ENCODE measurements around the gene INSIG2. TPM values are rescaled to one million over a fixed set of nuclear protein-coding genes. Genes with fewer than 3 reads are reported as not detected.

INSIG2 gene
- total RNA-seq, 1 experiment from 2014 or later, result 10.7 TPM

DNA sequence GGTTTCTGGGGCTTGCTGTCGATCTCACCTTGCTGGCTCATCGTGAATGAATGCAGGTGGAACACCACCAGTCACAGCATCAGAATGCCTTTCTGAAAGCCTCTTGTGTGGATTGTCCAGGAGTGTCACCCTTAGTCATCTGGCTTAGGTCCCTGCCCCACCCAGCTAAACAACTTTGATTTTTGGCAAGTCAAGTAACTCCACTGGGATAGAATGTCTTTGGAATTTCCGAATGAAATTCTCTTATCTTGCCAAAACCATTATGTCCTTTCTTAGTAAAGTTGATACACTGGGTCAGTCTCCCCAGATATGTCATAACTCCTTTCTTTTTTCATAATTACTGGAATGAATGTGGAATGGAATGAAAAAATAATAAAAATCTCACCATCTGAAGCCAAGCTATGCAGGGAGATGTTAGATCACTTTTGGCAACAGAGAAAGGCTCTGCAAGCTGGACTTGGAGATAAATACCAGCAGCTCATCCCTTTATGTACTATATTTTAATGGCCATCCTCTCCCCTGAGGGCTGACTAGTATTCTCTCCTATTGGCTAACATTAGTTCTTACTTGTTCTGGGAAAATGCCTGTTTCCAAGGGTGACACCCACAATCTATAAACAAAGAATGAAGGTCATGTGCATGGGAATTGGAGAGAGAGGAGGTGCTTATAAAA, 35.4 kb downstream of the INSIG2 start:
- POLR2A ChIA-PET, result no interaction called here
- H3K27ac Mint-ChIP-seq, result no peak overlapping the region
- H3K9me3 Mint-ChIP-seq, result no peaks in the 10 kb centered on the region
- CTCF ChIA-PET, result interaction anchor here (1.3 kb wide), 1 partner anchor 77 kb away, joined by 4 read pairs; no protein-coding TSS in a partner anchor
- H3K27me3 Mint-ChIP-seq (ENCODE audit: low read depth), result no peaks in the 10 kb centered on the region; the same call in 1 of the 2 replicates
- TF ChIP-seq CBFB (CRISPR knock-in tag; IDR thresholded peaks at IDR 0.05; ENCODE audit: low read depth) (no peak), NFATC4 (CRISPR knock-in tag; IDR thresholded peaks at IDR 0.05) (no peak), ATF1 (CRISPR knock-in tag; IDR thresholded peaks at IDR 0.05) (no peak), E2F1 (CRISPR knock-in tag; IDR thresholded peaks at IDR 0.05) (no peak), JAZF1 (CRISPR knock-in tag; IDR thresholded peaks at IDR 0.05) (no peak), ZNF281 (CRISPR knock-in tag; IDR thresholded peaks at IDR 0.05) (no peak), NR2C2 (CRISPR knock-in tag; IDR thresholded peaks at IDR 0.05) (no peak), FOXK1 (CRISPR knock-in tag; IDR thresholded peaks at IDR 0.05) (no peak), ZNF219 (CRISPR knock-in tag; IDR thresholded peaks at IDR 0.05; ENCODE audit: borderline replicate concordance) (no peak), NFE2L1 (CRISPR knock-in tag; IDR thresholded peaks at IDR 0.05) (no peak), NFYB (CRISPR knock-in tag; conservative IDR thresholded peaks at IDR 0.05; ENCODE audit: low read depth) (no peak), FOXP1 (CRISPR knock-in tag; IDR thresholded peaks at IDR 0.05; ENCODE audit: borderline replicate concordance) (no peak)
- TF ChIP-seq, protein P1, sequence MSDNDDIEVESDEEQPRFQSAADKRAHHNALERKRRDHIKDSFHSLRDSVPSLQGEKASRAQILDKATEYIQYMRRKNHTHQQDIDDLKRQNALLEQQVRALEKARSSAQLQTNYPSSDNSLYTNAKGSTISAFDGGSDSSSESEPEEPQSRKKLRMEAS (CRISPR knock-in tag; IDR thresholded peaks at IDR 0.05), result no peak
- TF ChIP-seq, protein P2, sequence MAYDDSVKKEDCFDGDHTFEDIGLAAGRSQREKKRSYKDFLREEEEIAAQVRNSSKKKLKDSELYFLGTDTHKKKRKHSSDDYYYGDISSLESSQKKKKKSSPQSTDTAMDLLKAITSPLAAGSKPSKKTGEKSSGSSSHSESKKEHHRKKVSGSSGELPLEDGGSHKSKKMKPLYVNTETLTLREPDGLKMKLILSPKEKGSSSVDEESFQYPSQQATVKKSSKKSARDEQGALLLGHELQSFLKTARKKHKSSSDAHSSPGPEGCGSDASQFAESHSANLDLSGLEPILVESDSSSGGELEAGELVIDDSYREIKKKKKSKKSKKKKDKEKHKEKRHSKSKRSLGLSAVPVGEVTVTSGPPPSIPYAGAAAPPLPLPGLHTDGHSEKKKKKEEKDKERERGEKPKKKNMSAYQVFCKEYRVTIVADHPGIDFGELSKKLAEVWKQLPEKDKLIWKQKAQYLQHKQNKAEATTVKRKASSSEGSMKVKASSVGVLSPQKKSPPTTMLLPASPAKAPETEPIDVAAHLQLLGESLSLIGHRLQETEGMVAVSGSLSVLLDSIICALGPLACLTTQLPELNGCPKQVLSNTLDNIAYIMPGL (CRISPR knock-in tag; IDR thresholded peaks at IDR 0.05), result no peak
- TF ChIP-seq, protein P3, sequence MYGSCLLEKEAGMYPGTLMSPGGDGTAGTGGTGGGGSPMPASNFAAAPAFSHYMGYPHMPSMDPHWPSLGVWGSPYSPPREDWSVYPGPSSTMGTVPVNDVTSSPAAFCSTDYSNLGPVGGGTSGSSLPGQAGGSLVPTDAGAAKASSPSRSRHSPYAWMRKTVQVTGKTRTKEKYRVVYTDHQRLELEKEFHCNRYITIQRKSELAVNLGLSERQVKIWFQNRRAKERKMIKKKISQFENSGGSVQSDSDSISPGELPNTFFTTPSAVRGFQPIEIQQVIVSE (CRISPR knock-in tag; IDR thresholded peaks at IDR 0.05; ENCODE audit: borderline replicate concordance), result no peak
- H3K4me3 Mint-ChIP-seq, result no peak overlapping the region
- ATAC-seq, result no peak
- no peaks in the 10 kb centered on the region for H3K36me3 Mint-ChIP-seq
- DNase-seq (ENCODE audit: low spot score), result no peak
- H3K4me1 Mint-ChIP-seq, result peaks cover 8% of the 10 kb centered on the region

GRCh38 chr2:118124288-118124891, 36.1 kb downstream of the INSIG2 start:
- ChIA-PET POLR2A (no interaction called here), CTCF (interaction anchor here (1.3 kb wide), 1 partner anchor 78 kb away, joined by 4 read pairs; no protein-coding TSS in a partner anchor)
- Mint-ChIP-seq H3K36me3 (no peaks in the 10 kb centered on the region), H3K27ac (no peak overlapping the region), H3K27me3 (ENCODE audit: low read depth) (no peaks in the 10 kb centered on the region; the same call in 1 of the 2 replicates), H3K4me1 (peaks cover 8% of the 10 kb centered on the region), H3K4me3 (no peak overlapping the region), H3K9me3 (no peaks in the 10 kb centered on the region)
- ATAC-seq, result no peak
- no peak for DNase-seq (ENCODE audit: low spot score)
- TF ChIP-seq SOX15 (CRISPR knock-in tag; IDR thresholded peaks at IDR 0.05) (no peak), ERG (CRISPR knock-in tag; IDR thresholded peaks at IDR 0.05) (no peak), CBFB (CRISPR knock-in tag; IDR thresholded peaks at IDR 0.05; ENCODE audit: low read depth) (no peak), GRHL2 (CRISPR knock-in tag; IDR thresholded peaks at IDR 0.05; ENCODE audit: insufficient replicate concordance, severe bottlenecking) (no peak), TCF7 (CRISPR knock-in tag; IDR thresholded peaks at IDR 0.05; ENCODE audit: low read depth) (no peak), NR3C1 (CRISPR knock-in tag; conservative IDR thresholded peaks at IDR 0.05; ENCODE audit: low read depth) (no peak), IRF2 (CRISPR knock-in tag; IDR thresholded peaks at IDR 0.05; ENCODE audit: borderline replicate concordance, low read depth) (no peak)
- TF ChIP-seq, protein P4, sequence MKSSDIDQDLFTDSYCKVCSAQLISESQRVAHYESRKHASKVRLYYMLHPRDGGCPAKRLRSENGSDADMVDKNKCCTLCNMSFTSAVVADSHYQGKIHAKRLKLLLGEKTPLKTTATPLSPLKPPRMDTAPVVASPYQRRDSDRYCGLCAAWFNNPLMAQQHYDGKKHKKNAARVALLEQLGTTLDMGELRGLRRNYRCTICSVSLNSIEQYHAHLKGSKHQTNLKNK (CRISPR knock-in tag; IDR thresholded peaks at IDR 0.05), result no peak
- TF ChIP-seq, protein P5, sequence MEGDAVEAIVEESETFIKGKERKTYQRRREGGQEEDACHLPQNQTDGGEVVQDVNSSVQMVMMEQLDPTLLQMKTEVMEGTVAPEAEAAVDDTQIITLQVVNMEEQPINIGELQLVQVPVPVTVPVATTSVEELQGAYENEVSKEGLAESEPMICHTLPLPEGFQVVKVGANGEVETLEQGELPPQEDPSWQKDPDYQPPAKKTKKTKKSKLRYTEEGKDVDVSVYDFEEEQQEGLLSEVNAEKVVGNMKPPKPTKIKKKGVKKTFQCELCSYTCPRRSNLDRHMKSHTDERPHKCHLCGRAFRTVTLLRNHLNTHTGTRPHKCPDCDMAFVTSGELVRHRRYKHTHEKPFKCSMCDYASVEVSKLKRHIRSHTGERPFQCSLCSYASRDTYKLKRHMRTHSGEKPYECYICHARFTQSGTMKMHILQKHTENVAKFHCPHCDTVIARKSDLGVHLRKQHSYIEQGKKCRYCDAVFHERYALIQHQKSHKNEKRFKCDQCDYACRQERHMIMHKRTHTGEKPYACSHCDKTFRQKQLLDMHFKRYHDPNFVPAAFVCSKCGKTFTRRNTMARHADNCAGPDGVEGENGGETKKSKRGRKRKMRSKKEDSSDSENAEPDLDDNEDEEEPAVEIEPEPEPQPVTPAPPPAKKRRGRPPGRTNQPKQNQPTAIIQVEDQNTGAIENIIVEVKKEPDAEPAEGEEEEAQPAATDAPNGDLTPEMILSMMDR (IDR thresholded peaks at IDR 0.05), result no peak

All from WTC11 (cell line).